Nephron (organoid): ENCODE results near the gene LRRC10B.
"Not testable (repeated sequence)": the region's sequence is repeated elsewhere in the genome, so short reads cannot be mapped to it uniquely, and the experiment has no call there.

Experiments used
- H3K27ac Mint-ChIP-seq, 3 experiments: 2 replicates each; pipeline ENCODE4 v1.8.0; 2020; ENCODE audit warnings: mixed read lengths in 3 of 3, mild to moderate bottlenecking in 2 of 3, moderate library complexity in 1 of 3
- H3K27me3 Mint-ChIP-seq: 2 replicates; pipeline ENCODE4 v1.8.0; 2021; ENCODE audit warnings: low read depth, mild to moderate bottlenecking, moderate library complexity, mixed read lengths
- H3K36me3 Mint-ChIP-seq: 2 replicates; pipeline ENCODE4 v1.8.0; 2020; ENCODE audit warnings: low read depth, mixed read lengths
- H3K4me1 Mint-ChIP-seq: 2 replicates; pipeline ENCODE4 v1.8.0; 2020; ENCODE audit warnings: mixed read lengths
- H3K4me3 Mint-ChIP-seq, 3 experiments: 2 replicates each; pipeline ENCODE4 v1.8.0; 2020; ENCODE audit warnings: mild to moderate bottlenecking in 3 of 3, mixed read lengths in 3 of 3, moderate library complexity in 2 of 3
- H3K9me3 Mint-ChIP-seq: 2 replicates; pipeline ENCODE4 v1.8.0; 2020; ENCODE audit warnings: mixed read lengths
- TF ChIP-seq, protein P1 (sequence below), 3 experiments: fragments of 200-600 bp; sonication (generic); IDR thresholded peaks; one replicate each; pipeline ENCODE4 v1.5.0; 2021; ENCODE audit warnings: antibody characterized with exemption in 3 of 3; ENCODE audit not compliant: unreplicated experiment in 3 of 3

Gene LRRC10B

DNA sequence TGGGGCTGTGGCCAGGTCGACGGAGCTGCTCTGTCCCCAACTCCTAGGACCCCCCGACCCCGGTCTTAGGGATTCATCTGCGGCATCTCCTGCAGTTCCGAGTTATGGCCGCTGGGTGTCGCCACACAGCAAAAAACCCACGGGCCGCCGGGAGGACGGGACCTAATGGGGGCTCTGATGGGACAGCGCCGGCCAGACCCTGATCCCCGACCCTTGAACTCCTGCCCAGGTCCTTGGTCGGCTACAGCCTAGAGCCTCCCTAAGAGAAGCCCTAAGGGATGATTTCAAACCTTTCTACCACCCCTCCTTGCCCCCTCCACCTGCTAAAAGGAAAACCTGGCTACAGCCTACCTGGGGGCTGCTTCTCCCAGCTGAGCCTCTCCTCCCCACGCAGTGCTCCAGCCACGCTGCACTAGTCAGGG, 30.8 kb upstream of the LRRC10B start:
- Mint-ChIP-seq H3K27ac (no peak overlapping the region), H3K27me3 (no peaks in the 10 kb centered on the region), H3K36me3 (peaks cover 13% of the 10 kb centered on the region), H3K4me1 (peaks cover 23% of the 10 kb centered on the region), H3K9me3 (no peaks in the 10 kb centered on the region), H3K4me3 (no peak overlapping the region)
- TF ChIP-seq, protein P1, sequence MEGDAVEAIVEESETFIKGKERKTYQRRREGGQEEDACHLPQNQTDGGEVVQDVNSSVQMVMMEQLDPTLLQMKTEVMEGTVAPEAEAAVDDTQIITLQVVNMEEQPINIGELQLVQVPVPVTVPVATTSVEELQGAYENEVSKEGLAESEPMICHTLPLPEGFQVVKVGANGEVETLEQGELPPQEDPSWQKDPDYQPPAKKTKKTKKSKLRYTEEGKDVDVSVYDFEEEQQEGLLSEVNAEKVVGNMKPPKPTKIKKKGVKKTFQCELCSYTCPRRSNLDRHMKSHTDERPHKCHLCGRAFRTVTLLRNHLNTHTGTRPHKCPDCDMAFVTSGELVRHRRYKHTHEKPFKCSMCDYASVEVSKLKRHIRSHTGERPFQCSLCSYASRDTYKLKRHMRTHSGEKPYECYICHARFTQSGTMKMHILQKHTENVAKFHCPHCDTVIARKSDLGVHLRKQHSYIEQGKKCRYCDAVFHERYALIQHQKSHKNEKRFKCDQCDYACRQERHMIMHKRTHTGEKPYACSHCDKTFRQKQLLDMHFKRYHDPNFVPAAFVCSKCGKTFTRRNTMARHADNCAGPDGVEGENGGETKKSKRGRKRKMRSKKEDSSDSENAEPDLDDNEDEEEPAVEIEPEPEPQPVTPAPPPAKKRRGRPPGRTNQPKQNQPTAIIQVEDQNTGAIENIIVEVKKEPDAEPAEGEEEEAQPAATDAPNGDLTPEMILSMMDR (IDR thresholded peaks at IDR 0.05; ENCODE audit: unreplicated experiment in 3 of 3) = peak; percentile 90 to 96 (median 92)

DNA sequence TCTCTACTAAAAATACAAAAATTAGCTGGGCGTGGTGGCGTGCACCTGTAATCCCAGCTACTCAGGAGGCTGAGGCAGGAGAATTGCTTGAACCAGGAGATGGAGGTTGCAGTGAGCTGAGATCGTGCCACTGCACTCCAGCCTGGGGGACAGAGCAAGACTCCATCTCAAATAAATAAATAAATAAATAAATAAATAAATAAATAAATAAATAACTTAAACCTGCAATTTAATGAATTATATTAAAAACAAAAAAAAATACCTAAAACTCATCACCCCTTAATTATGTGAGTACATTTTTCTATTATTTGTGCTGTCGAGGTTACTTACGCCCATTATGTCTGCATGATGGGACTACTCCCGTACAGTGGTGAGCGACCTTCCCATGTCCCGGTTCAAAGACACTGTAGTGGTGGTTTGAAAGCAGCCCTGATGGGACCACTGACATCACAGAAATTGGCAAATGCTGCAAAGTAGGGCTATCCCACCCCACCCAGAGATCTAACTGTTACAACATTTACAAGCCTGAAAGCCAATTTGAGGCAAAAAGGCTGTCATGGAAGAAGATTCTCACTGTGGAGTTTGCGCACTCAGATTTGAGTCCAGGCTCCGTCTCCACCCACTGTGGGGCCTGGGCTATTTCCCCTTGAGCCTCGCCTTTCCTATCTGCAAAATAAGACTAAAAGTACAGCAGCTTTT, 29.0 kb upstream of the LRRC10B start:
- H3K36me3 Mint-ChIP-seq, H3K9me3 Mint-ChIP-seq, H3K27ac Mint-ChIP-seq, H3K4me3 Mint-ChIP-seq, H3K27me3 Mint-ChIP-seq: not testable (repeated sequence)
- peaks cover 20% of the 10 kb centered on the region for H3K4me1 Mint-ChIP-seq

DNA sequence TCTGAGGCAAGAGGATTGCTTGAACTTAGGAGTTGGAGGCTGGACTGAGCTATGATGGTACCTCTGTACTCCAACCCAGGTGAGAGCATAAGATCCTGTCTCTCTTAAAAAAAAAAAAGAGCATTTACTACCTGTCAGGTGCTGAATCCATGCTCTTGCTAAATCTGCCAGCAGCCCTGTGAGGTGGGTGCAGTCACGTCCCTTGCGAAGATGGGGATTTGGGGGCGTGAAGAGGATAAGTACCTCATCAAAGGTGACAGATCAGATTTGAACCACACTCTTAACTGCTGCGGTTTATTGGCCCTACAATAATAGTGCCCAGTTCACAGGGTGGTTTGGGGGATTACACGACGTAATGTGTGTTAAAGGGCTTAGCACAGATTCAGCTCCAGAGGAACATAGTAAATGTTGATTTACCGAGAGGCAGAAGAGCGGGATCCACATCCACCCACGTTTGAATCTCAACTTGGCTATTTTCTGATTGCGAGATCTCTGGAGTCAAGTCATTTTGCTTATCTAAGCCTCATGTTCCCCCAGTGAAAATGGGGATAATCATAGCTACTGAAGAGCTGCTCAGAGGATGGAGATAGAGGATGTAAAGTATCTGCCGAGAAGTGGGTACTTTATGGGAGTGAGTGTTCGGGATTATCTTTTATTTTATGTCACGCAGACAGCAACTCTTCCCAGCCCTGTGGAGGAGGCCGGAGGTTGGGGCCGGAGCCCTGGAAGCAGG, 28.1 kb upstream of the LRRC10B start:
- Mint-ChIP-seq H3K4me3 (no peak overlapping the region), H3K27ac (peak overlapping the region in 1 of 3 experiments; percentile 24), H3K4me1 (peaks cover 20% of the 10 kb centered on the region), H3K9me3 (no peaks in the 10 kb centered on the region), H3K27me3 (peaks cover 8% of the 10 kb centered on the region), H3K36me3 (no peaks in the 10 kb centered on the region)
- TF ChIP-seq, protein P1 (IDR thresholded peaks at IDR 0.05; ENCODE audit: unreplicated experiment in 3 of 3) = no peak

DNA sequence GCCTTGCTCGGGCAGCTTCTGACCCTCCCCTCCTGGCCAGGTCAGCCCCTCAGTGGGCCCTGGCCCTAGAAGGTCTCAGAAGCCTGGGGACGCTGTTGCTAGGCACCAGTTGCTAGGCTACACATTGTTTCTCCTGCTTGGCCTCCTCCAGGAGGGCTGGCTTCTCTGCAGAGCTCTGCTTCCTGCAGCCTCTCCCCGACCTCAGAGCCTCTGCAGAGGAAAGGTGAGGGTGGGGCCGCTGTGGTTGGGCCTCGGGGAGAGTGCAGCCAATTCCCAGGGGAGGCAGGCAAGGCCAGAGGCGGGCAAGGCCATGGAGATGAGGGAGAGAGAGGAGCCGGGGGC, 27.6 kb upstream of the LRRC10B start:
- no peak overlapping the region for H3K4me3 Mint-ChIP-seq
- no peak overlapping the region for H3K27ac Mint-ChIP-seq
- TF ChIP-seq, protein P1 (IDR thresholded peaks at IDR 0.05; ENCODE audit: unreplicated experiment in 3 of 3) = no peak
- H3K27me3 Mint-ChIP-seq = peaks cover 8% of the 10 kb centered on the region
- H3K4me1 Mint-ChIP-seq = peaks cover 20% of the 10 kb centered on the region
- H3K36me3 Mint-ChIP-seq = no peaks in the 10 kb centered on the region
- no peaks in the 10 kb centered on the region for H3K9me3 Mint-ChIP-seq

DNA sequence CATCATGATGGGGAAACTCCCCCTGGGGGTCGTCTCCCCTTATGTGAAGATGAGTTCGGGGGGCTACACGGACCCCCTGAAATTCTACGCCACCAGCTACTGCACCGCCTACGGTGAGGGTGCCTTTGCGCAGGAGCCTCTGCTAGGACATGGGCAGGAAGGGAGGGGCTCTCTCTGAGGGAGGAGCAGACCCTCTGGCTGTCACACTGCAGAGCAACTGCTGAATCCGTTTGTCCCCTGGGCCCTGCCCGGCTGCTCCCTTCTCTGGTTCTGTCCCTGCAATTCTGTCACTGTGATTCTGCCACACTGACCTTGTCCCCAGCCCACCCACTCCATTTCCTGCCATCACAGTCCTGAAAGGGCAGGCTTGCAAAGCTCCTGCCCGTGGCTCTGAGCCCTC, 26.7 kb upstream of the LRRC10B start:
- peaks cover 26% of the 10 kb centered on the region for H3K4me1 Mint-ChIP-seq
- H3K9me3 Mint-ChIP-seq = no peaks in the 10 kb centered on the region
- no peak overlapping the region for H3K27ac Mint-ChIP-seq
- peaks cover 8% of the 10 kb centered on the region for H3K27me3 Mint-ChIP-seq
- H3K4me3 Mint-ChIP-seq = no peak overlapping the region
- TF ChIP-seq, protein P1 (IDR thresholded peaks at IDR 0.05; ENCODE audit: unreplicated experiment in 3 of 3) = no peak
- H3K36me3 Mint-ChIP-seq = no peaks in the 10 kb centered on the region

DNA sequence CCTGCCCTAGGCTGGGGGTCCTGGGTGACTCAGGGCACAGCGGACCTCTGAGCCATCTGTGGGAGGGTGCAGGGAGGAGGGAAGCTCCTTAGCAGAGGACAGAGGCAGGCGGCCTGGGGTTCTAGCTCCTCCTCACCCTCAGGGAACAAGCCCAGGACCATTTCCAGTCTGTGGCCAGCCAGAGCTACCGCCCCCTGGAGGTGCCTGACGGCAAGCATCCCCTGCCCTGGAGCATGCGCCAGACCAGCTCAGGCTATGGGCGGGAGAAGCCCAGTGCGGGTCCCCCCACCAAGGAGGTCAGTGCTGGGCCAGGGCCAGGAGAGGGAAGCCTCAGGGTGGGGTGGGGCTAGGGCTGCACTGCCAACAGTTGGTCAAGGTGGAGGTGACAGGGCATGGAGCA, 26.0 kb upstream of the LRRC10B start:
- Mint-ChIP-seq H3K9me3 (no peaks in the 10 kb centered on the region), H3K4me1 (peaks cover 32% of the 10 kb centered on the region), H3K27ac (no peak overlapping the region), H3K36me3 (no peaks in the 10 kb centered on the region), H3K27me3 (peaks cover 8% of the 10 kb centered on the region), H3K4me3 (no peak overlapping the region)
- TF ChIP-seq, protein P1 (IDR thresholded peaks at IDR 0.05; ENCODE audit: unreplicated experiment in 3 of 3) = peak; percentile 30 to 53 (median 50)
